H7 (cell line): ENCODE data around the gene THBS2. TPM values are rescaled to one million over a fixed set of nuclear protein-coding genes. Genes with fewer than 3 reads are reported as not detected.
"Not testable (repeated sequence)": the region's sequence is repeated elsewhere in the genome, so short reads cannot be mapped to it uniquely, and the experiment has no call there.

Experiments
- DNase-seq: peaks from one replicate; pipeline ENCODE4 v3.0.0; 2012
- H3K27me3 ChIP-seq: 2 replicates; pipeline ENCODE4 v1.6.0; 2011; ENCODE audit warnings: mild to moderate bottlenecking, low read length; ENCODE audit not compliant: control insufficient read depth, insufficient read depth
- H3K36me3 ChIP-seq: replicated peaks from 2 replicates; pipeline ENCODE4 v1.5.1; 2011; ENCODE audit warnings: low read length; ENCODE audit not compliant: control insufficient read depth, insufficient read depth
- H3K4me3 ChIP-seq: 2 replicates; pipeline ENCODE4 v1.5.1; 2011; ENCODE audit warnings: low read depth, mild to moderate bottlenecking, control low read depth, low read length, moderate library complexity; ENCODE audit not compliant: insufficient read depth
- total RNA-seq: library from RNA; depleted of rRNA; stranded (reverse); fragments of >200 nt; shearing (Covaris generic); gene quantifications from 2 replicates; pipeline ENCODE4 v1.2.3, GENCODE V29; 2014

THBS2 gene
- total RNA-seq, 1 experiment from 2014 or later, result 13.3 TPM

GRCh38 chr6:169224185-169224695, 29.4 kb downstream of the THBS2 start:
- no peaks in the 10 kb centered on the region for H3K27me3 ChIP-seq
- H3K36me3 ChIP-seq, result peaks cover 2% of the 10 kb centered on the region
- DNase-seq, result peak; percentile 14
- no peak overlapping the region for H3K4me3 ChIP-seq

- no peak overlapping the region for H3K4me3 ChIP-seq
- DNase-seq, result peak; percentile 4
- no peaks in the 10 kb centered on the region for H3K27me3 ChIP-seq
- H3K36me3 ChIP-seq, result peaks cover 2% of the 10 kb centered on the region
These were observed 30.6 kb downstream of the THBS2 start for GRCh38 chr6:169223006-169223405.

- H3K27me3 ChIP-seq, result no peaks in the 10 kb centered on the region
- peak; percentile 17 for DNase-seq
- H3K36me3 ChIP-seq, result peaks cover 2% of the 10 kb centered on the region
- no peak overlapping the region for H3K4me3 ChIP-seq
These were observed 31.5 kb downstream of the THBS2 start for GRCh38 chr6:169222126-169222525.

GRCh38 chr6:169221264-169221663, 32.4 kb downstream of the THBS2 start:
- peaks cover 2% of the 10 kb centered on the region for H3K36me3 ChIP-seq
- no peaks in the 10 kb centered on the region for H3K27me3 ChIP-seq
- peak; percentile 64 for DNase-seq
- no peak overlapping the region for H3K4me3 ChIP-seq

- peaks cover 2% of the 10 kb centered on the region for H3K36me3 ChIP-seq
- no peaks in the 10 kb centered on the region for H3K27me3 ChIP-seq
- no peak overlapping the region for H3K4me3 ChIP-seq
- DNase-seq, result peak; percentile 11
These were observed 33.3 kb downstream of the THBS2 start for GRCh38 chr6:169220068-169220964.

- Histone ChIP-seq H3K27me3 (no peaks in the 10 kb centered on the region), H3K36me3 (no peaks in the 10 kb centered on the region; the same call in 1 of the 2 replicates), H3K4me3 (no peak overlapping the region)
- DNase-seq, result no peak
These were observed 35.7 kb downstream of the THBS2 start for GRCh38 chr6:169217972-169218371.

GRCh38 chr6:169216830-169217229, 36.8 kb downstream of the THBS2 start:
- H3K36me3 ChIP-seq, result no peaks in the 10 kb centered on the region; the same call in 1 of the 2 replicates
- DNase-seq, result no peak
- H3K4me3 ChIP-seq, result no peak overlapping the region
- H3K27me3 ChIP-seq, result no peaks in the 10 kb centered on the region

GRCh38 chr6:169215201-169215681, 38.4 kb downstream of the THBS2 start:
- no peaks in the 10 kb centered on the region for H3K36me3 ChIP-seq
- no peaks in the 10 kb centered on the region for H3K27me3 ChIP-seq
- DNase-seq, result no peak
- no peak overlapping the region for H3K4me3 ChIP-seq

- DNase-seq, H3K4me3 ChIP-seq, H3K27me3 ChIP-seq, H3K36me3 ChIP-seq: not testable (repeated sequence)
These were observed 38.9 kb downstream of the THBS2 start for GRCh38 chr6:169214789-169215188.

- H3K4me3 ChIP-seq, result no peak overlapping the region
- no peak for DNase-seq
These were observed 39.7 kb downstream of the THBS2 start for GRCh38 chr6:169213814-169214520.

GRCh38 chr6:169212897-169213813, 40.5 kb downstream of the THBS2 start:
- Histone ChIP-seq H3K36me3 (no peaks in the 10 kb centered on the region), H3K4me3 (peak overlapping the region; percentile 16; the same call in 1 of the 2 replicates), H3K27me3 (no peaks in the 10 kb centered on the region)
- peak; percentile 97 for DNase-seq

More at GRCh38 chr6:169213814-169214520, 39.7 kb downstream of the THBS2 start:
- Histone ChIP-seq H3K36me3 (no peaks in the 10 kb centered on the region), H3K27me3 (no peaks in the 10 kb centered on the region)

GRCh38 chr6:169212436-169212835, 41.2 kb downstream of the THBS2 start:
- Histone ChIP-seq H3K36me3 (no peaks in the 10 kb centered on the region), H3K27me3 (no peaks in the 10 kb centered on the region), H3K4me3 (no peak overlapping the region)
- no peak for DNase-seq

GRCh38 chr6:169211881-169212280, 41.8 kb downstream of the THBS2 start:
- H3K36me3 ChIP-seq, result no peaks in the 10 kb centered on the region
- H3K4me3 ChIP-seq, result no peak overlapping the region
- no peaks in the 10 kb centered on the region for H3K27me3 ChIP-seq
- no peak for DNase-seq

- DNase-seq, result no peak
- Histone ChIP-seq H3K27me3 (no peaks in the 10 kb centered on the region), H3K4me3 (no peak overlapping the region)
These were observed 43.0 kb downstream of the THBS2 start for GRCh38 chr6:169210611-169211010.

More at GRCh38 chr6:169210611-169211010, 43.0 kb downstream of the THBS2 start:
- no peaks in the 10 kb centered on the region for H3K36me3 ChIP-seq
